Kidney epithelial cell (primary cell): Measurements from ENCODE around the gene PLD4. TPM values are rescaled to one million over a fixed set of nuclear protein-coding genes. Genes with fewer than 3 reads are reported as not detected.

Experiments used
- DNase-seq: peaks from one replicate; pipeline ENCODE4 v3.0.0-alpha.2; 2010; ENCODE audit warnings: low read depth
- H3K27me3 ChIP-seq: 2 replicates; pipeline ENCODE4 v1.6.0; 2011; ENCODE audit warnings: low read length; ENCODE audit not compliant: control insufficient read depth, insufficient read depth
- H3K36me3 ChIP-seq: 2 replicates; pipeline ENCODE4 v1.5.1; 2011; ENCODE audit warnings: low read length; ENCODE audit not compliant: control insufficient read depth, insufficient read depth
- H3K4me3 ChIP-seq: 2 replicates; pipeline ENCODE4 v1.5.1; 2011; ENCODE audit warnings: low read depth, mild to moderate bottlenecking, control low read depth, low read length
- total RNA-seq: library from RNA; depleted of rRNA; stranded (reverse); fragments of >200 nt; gene quantifications from 2 replicates; pipeline ENCODE4 v1.2.3, GENCODE V29; 2015
- TF ChIP-seq, protein P1 (sequence below): IDR thresholded peaks from 2 replicates; pipeline ENCODE4 v1.5.1; 2011; ENCODE audit warnings: mild to moderate bottlenecking, moderate library complexity, low read length, control low read depth, inconsistent platforms; ENCODE audit not compliant: insufficient read depth, poor library complexity, severe bottlenecking

Gene PLD4
- total RNA-seq, 1 donor from 2014 or later = 0.04 TPM

GRCh38 chr14:104923640-104924420 is 849 bp upstream of the PLD4 start:
- Histone ChIP-seq H3K27me3 (peaks cover 3% of the 10 kb centered on the region), H3K36me3 (no peaks in the 10 kb centered on the region), H3K4me3 (no peak overlapping the region)
- TF ChIP-seq, protein P1, sequence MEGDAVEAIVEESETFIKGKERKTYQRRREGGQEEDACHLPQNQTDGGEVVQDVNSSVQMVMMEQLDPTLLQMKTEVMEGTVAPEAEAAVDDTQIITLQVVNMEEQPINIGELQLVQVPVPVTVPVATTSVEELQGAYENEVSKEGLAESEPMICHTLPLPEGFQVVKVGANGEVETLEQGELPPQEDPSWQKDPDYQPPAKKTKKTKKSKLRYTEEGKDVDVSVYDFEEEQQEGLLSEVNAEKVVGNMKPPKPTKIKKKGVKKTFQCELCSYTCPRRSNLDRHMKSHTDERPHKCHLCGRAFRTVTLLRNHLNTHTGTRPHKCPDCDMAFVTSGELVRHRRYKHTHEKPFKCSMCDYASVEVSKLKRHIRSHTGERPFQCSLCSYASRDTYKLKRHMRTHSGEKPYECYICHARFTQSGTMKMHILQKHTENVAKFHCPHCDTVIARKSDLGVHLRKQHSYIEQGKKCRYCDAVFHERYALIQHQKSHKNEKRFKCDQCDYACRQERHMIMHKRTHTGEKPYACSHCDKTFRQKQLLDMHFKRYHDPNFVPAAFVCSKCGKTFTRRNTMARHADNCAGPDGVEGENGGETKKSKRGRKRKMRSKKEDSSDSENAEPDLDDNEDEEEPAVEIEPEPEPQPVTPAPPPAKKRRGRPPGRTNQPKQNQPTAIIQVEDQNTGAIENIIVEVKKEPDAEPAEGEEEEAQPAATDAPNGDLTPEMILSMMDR = no peak
- DNase-seq = no peak

DNA sequence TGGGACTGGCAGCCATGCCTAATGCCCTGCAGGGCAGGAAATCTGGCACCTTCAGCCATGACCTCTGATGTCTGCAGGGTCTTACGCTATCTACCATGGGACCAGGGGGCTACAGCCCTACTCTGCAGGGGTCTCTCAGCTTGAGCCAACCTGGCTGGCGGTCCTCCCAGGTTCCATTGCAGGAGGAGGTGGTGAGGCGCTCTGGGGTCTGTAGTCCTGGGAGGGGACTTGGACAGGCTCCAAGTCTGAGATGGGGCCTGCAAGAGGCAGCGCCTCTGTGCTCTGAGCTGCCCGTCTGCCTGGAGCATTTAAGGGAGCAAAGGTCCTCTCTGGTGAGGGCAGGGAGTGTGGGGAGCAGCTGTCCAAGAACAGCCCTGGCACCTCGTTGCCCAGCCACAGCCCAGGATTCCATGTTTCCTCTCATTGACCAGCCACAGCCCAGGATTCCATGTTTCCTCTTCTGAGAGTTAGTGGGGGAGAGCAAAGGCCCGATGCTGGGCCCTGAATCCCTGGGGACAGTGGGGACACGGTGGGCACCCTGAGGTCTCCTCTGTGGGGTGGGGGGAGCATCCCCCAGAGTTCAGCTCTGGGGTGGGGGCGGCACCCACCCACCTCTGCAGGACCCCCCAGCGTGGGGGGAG is 655 bp downstream of the PLD4 start:
- no peak overlapping the region for H3K4me3 ChIP-seq
- TF ChIP-seq, protein P1 = no peak
- no peak for DNase-seq
- no peaks in the 10 kb centered on the region for H3K36me3 ChIP-seq
- H3K27me3 ChIP-seq = peaks cover 9% of the 10 kb centered on the region

DNA sequence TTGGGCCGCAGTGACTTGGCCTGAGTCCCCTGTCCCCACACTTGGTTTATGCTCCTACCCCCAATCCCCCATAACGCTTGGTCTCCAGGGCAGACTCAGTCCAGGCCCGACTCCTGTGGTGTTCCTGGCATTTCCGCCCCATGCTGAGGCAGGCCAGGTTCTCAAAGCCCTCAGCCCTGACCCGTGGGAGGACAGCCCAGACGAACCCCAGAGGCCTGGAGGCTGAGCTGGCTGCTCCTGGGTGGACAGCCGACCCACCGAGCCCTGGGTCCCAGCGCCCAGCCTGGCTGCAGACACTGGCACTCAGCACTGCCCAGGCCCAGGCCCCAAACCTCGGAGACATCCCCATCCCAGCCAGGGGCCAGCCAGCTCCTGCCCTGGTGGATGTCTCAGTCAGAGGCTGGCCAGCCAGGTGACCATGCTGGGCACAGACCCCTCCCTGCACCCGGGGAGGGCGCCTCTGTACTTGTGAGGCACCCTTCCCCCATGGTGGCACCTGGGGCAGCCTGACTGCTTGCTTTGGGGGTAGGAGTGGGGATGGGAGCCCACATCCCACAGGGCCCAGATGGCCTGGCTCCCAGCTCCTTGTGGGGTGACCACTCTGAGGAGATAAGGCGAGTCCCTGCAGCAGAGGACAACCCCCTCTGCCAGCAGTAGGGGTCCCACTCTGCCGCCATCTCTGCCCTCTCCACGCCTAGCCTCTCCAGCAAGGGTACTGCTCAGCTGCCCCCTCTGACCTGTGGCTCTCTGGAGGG is 1.4 kb downstream of the PLD4 start:
- no peaks in the 10 kb centered on the region for H3K36me3 ChIP-seq
- TF ChIP-seq, protein P1 = no peak
- no peak for DNase-seq
- no peak overlapping the region for H3K4me3 ChIP-seq
- peaks cover 11% of the 10 kb centered on the region for H3K27me3 ChIP-seq

DNA sequence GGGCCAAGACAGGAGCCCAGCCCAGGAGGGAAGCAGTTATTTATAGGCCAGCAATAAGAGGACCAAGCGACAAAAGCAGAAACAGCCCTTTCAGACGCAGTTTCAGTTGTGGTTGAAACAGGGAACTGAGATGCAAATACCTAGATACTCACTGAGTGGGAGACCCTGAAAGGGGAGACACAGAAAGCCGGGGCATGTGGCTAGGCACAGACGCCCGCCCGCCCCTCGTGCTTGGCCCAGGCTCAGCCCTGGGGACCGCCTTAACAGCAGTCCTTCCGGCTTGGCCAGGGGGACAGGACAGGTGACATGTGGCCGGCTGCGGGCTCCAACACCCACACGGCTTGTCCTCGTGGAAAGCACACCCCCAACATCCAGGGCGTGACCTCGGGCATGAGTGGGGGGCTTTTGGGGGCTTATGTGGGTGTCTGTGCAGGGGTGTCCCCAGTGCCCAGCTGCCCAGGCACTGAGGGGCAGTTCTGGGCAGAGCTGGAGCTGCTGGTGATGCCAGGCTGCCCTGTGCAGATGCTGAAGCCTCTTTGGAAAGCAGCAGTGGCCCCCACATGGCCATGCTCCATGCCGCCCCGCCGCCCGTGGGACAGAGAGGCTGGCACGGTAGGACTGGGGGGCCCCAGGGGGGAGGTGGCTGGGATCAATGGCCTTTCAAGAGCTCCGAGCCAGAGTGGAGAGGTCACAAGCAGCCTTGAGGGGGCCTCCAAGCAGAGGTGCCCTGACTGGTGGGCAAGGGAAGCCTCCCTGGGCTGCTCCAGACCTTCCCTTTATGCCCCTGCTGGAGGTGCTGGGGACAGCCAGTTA is 2.1 kb downstream of the PLD4 start:
- no peaks in the 10 kb centered on the region for H3K36me3 ChIP-seq
- H3K4me3 ChIP-seq = no peak overlapping the region
- TF ChIP-seq, protein P1 = no peak
- DNase-seq = no peak
- H3K27me3 ChIP-seq = peaks cover 19% of the 10 kb centered on the region

GRCh38 chr14:104927432-104927816 is 2.7 kb downstream of the PLD4 start:
- TF ChIP-seq, protein P1 = no peak
- Histone ChIP-seq H3K4me3 (no peak overlapping the region), H3K27me3 (peaks cover 25% of the 10 kb centered on the region), H3K36me3 (no peaks in the 10 kb centered on the region)
- no peak for DNase-seq
